Naive thymus-derived CD4-positive, alpha-beta T cell (primary cell): Measurements from ENCODE around the gene ITGA3. TPM values are rescaled to one million over a fixed set of nuclear protein-coding genes. Genes with fewer than 3 reads are reported as not detected.

ENCODE experiments used
- ATAC-seq: fragments of 150-1000 bp; cut with Tn5 transposase; 2 replicates; pipeline ENCODE4 v1.10.0; 2021; ENCODE audit warnings: mild to moderate bottlenecking, moderate library complexity
- CTCF ChIA-PET: fragments of 350-600 bp; sonication (Branson Sonifier 250); formaldehyde crosslinking; loops from one replicate; lab custom pipeline; 2021; ENCODE audit warnings: antibody characterized with exemption; lab: Charles Lee
- POLR2A ChIA-PET: fragments of 350-600 bp; sonication (Branson Sonifier 250); formaldehyde crosslinking; loops from one replicate; lab custom pipeline; 2021; ENCODE audit warnings: antibody characterized with exemption, inconsistent platforms; lab: Charles Lee
- DNase-seq, 9 donors: peaks; one replicate each; pipeline versions ENCODE4 v3.0.0 to v3.0.0-alpha.2; 2020 to 2022; ENCODE audit warnings: mixed read lengths in 1 of 9
- H3K27ac ChIP-seq: one replicate; pipeline ENCODE4 v1.7.0; 2013; ENCODE audit warnings: mild to moderate bottlenecking, low read depth, low read length, moderate library complexity
- H3K27me3 ChIP-seq, 2 donors: one replicate each; pipeline ENCODE4 v1.7.0; 2013; ENCODE audit warnings: low read length in 2 of 2, mild to moderate bottlenecking in 2 of 2, moderate library complexity in 2 of 2; ENCODE audit not compliant: control insufficient read depth in 2 of 2, insufficient read depth in 2 of 2
- H3K36me3 ChIP-seq, 3 experiments: 1 replicate in 2 of 3; 2 replicates in 1 of 3; pipeline ENCODE4 v1.7.0; 2013; ENCODE audit warnings: low read length in 3 of 3, mild to moderate bottlenecking in 3 of 3, moderate library complexity in 1 of 3; ENCODE audit not compliant: insufficient read depth in 3 of 3, control insufficient read depth in 2 of 3
- H3K4me1 ChIP-seq, 2 donors: one replicate each; pipeline ENCODE4 v1.7.0; 2013; ENCODE audit warnings: low read length in 2 of 2, mild to moderate bottlenecking in 2 of 2, moderate library complexity in 1 of 2; ENCODE audit not compliant: control insufficient read depth in 2 of 2, insufficient read depth in 2 of 2
- H3K4me3 ChIP-seq: 2 replicates; pipeline ENCODE4 v1.7.0; 2013; ENCODE audit warnings: mild to moderate bottlenecking, low read length
- H3K9me3 ChIP-seq, 3 experiments: 1 replicate in 2 of 3; 2 replicates in 1 of 3; pipeline ENCODE4 v1.7.0; 2013; ENCODE audit warnings: low read length in 3 of 3; ENCODE audit not compliant: control insufficient read depth in 2 of 3
- H3K27ac Mint-ChIP-seq, 9 donors: one replicate each; pipeline ENCODE4 v1.8.0; 2020 to 2022; ENCODE audit warnings: mixed read lengths in 9 of 9, mild to moderate bottlenecking in 8 of 9, moderate library complexity in 5 of 9, inconsistent platforms in 2 of 9
- H3K27me3 Mint-ChIP-seq, 5 donors: one replicate each; pipeline ENCODE4 v1.8.0; 2021 to 2022; ENCODE audit warnings: mixed read lengths in 5 of 5, mild to moderate bottlenecking in 1 of 5
- H3K36me3 Mint-ChIP-seq, 5 donors: one replicate each; pipeline ENCODE4 v1.8.0; 2020 to 2022; ENCODE audit warnings: mixed read lengths in 5 of 5, mild to moderate bottlenecking in 3 of 5, inconsistent platforms in 1 of 5
- H3K4me1 Mint-ChIP-seq, 7 donors: one replicate each; pipeline ENCODE4 v1.8.0; 2020 to 2022; ENCODE audit warnings: mixed read lengths in 7 of 7, mild to moderate bottlenecking in 3 of 7, inconsistent platforms in 1 of 7
- H3K4me3 Mint-ChIP-seq, 10 donors: one replicate each; pipeline ENCODE4 v1.8.0; 2020 to 2022; ENCODE audit warnings: mild to moderate bottlenecking in 10 of 10, mixed read lengths in 10 of 10, moderate library complexity in 6 of 10, inconsistent platforms in 2 of 10
- H3K9me3 Mint-ChIP-seq, 11 donors: one replicate each; pipeline ENCODE4 v1.8.0; 2020 to 2022; ENCODE audit warnings: mixed read lengths in 11 of 11, mild to moderate bottlenecking in 4 of 11, inconsistent platforms in 1 of 11, moderate library complexity in 1 of 11
- intact Hi-C, 2 donors: fragments of 100-400 bp; cut with micrococcal nuclease; formaldehyde crosslinking; loops; one replicate each; pipeline ENCODE4 v1.15.1; 2023
- polyA plus RNA-seq, 2 donors: library from polyadenylated mRNA; unstranded; fragments of 300-500 nt; fragmentation: Illumina TruSeq; gene quantifications; one replicate each; pipeline ENCODE4 v1.2.3, GENCODE V29; 2021
- total RNA-seq, 6 experiments: library from RNA in 5 of 6; stranded (reverse) in 5 of 6; gene quantifications; 1 replicate in 5 of 6; 2 replicates in 1 of 6; pipeline ENCODE4 v1.2.3 and lab custom pipeline; 2021 to 2026

ITGA3 gene
- total and polyA plus RNA-seq, 7 experiments from 2014 or later, result 1.4 to 14.6 (median 5.4) TPM

DNA sequence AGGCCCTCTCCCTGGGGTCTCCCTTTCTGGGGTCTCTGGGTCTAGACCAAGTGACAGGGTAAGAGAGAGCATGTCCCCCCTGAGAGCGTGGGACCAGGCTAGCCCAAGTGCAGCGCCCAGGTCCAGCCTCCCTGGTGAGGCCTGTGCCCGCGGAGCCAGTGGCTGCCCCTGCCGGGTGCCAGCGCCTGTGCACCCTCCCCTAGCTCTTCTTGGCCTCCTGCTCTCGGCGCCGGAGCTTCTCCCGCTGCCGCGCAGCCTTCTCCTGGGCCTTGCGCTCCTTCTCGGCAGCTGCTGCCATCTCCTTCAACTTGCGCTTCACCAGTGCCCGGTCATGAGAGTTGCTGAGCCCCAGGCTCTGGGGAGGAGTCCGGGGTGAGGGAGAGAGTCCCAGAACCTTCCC is 56.8 kb downstream of the ITGA3 start:
- DNase-seq (no peak), ATAC-seq (no peak)
- Mint-ChIP-seq H3K27me3 (peaks cover 6 to 25% (median 14%) of the 10 kb centered on the region in 5 donors), H3K4me3 (no peak overlapping the region), H3K36me3 (peaks cover 0 to 8% (median 2%) of the 10 kb centered on the region in 5 donors), H3K9me3 (peaks cover 0 to 2% (median 0%) of the 10 kb centered on the region in 11 donors), H3K27ac (no peak overlapping the region), H3K4me1 (peaks cover 7 to 18% (median 12%) of the 10 kb centered on the region in 7 donors)
- peaks cover 0 to 3% of the 10 kb centered on the region in 2 donors for H3K4me1 ChIP-seq
- POLR2A ChIA-PET, result no interaction called here
- intact Hi-C loops, result no loop called here
- peaks cover 0 to 35% (median 0%) of the 10 kb centered on the region in 3 experiments for H3K36me3 ChIP-seq
- H3K4me3 ChIP-seq, result no peak overlapping the region
- peaks cover 4 to 9% of the 10 kb centered on the region in 2 donors for H3K27me3 ChIP-seq
- H3K9me3 ChIP-seq, result no peaks in the 10 kb centered on the region
- CTCF ChIA-PET, result no interaction called here
- H3K27ac ChIP-seq, result no peak overlapping the region

DNA sequence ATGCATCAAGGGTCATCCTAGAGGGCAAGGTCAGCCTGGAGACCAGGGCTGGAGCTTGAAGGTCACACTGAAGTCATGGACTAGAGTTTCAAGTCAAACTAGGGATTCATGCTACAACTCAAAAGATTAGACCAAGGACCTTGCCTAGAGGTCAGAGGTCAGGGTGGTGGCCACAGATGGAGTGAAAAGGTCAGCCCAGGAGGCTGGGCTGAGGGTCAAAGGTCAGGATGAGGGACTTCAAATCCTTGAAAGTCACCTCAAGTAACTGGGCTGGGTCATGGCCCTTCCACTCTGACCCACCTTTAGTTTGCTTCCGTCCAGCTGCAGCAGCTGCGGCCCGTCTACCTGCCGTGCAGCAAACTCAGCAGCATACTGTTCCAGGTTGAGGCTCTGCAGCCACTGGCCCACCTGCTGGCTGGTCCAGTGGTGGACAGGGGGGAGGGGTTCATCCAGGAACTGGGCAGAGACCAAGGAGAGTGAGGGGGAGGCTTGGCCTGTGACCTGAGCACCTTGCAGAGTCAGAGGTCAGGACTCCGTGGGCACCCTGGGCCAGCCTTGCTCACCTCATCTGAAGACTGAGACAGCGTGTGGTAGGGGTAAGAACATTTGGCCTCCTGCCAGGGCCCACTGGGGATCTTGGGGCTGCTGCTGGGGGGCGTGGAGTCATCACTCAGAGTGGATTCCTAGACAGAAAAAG is 57.9 kb downstream of the ITGA3 start:
- Mint-ChIP-seq H3K9me3 (peaks cover 0 to 2% (median 0%) of the 10 kb centered on the region in 11 donors), H3K4me1 (peaks cover 7 to 18% (median 12%) of the 10 kb centered on the region in 7 donors)

GRCh38 chr17:50114401-50114800 is 58.5 kb downstream of the ITGA3 start:
- H3K27me3 Mint-ChIP-seq, result peaks cover 9 to 39% (median 21%) of the 10 kb centered on the region in 5 donors
- H3K36me3 Mint-ChIP-seq, result peaks cover 0 to under 1% (median 0%) of the 10 kb centered on the region in 5 donors
- peaks cover 0 to 2% (median 0%) of the 10 kb centered on the region in 11 donors for H3K9me3 Mint-ChIP-seq
- H3K4me1 Mint-ChIP-seq, result peaks cover 7 to 18% (median 12%) of the 10 kb centered on the region in 7 donors
- no peaks in the 10 kb centered on the region for H3K9me3 ChIP-seq
- no peak overlapping the region for H3K4me3 Mint-ChIP-seq
- H3K27ac Mint-ChIP-seq, result no peak overlapping the region
- peaks cover 0 to 4% of the 10 kb centered on the region in 2 donors for H3K4me1 ChIP-seq
- ChIA-PET CTCF (interaction anchor here (1.3 to 3.7 kb wide), 3 partner anchors 20 to 47 kb away, joined by 5 to 12 read pairs (median 8); no protein-coding TSS in a partner anchor), POLR2A (interaction anchor here (0.9 to 1.0 kb wide), 2 partner anchors 25 to 48 kb away, joined by 3 read pairs; no protein-coding TSS in a partner anchor)
- H3K27ac ChIP-seq, result no peak overlapping the region
- no peak for DNase-seq
- H3K4me3 ChIP-seq, result no peak overlapping the region
- ATAC-seq, result no peak
- H3K27me3 ChIP-seq, result peaks cover 4 to 9% of the 10 kb centered on the region in 2 donors
- H3K36me3 ChIP-seq, result peaks cover 0 to 18% (median 0%) of the 10 kb centered on the region in 3 experiments
- intact Hi-C loops, result loop anchor here in 1 of 2 donors (2.0 kb wide), 1 partner anchor 84 kb away; no protein-coding TSS in a partner anchor

More for the DNA sequence above, 57.9 kb downstream of the ITGA3 start:
- H3K4me3 ChIP-seq, result no peak overlapping the region
- no peak overlapping the region for H3K27ac ChIP-seq
- peaks cover 4 to 9% of the 10 kb centered on the region in 2 donors for H3K27me3 ChIP-seq
- H3K27ac Mint-ChIP-seq, result no peak overlapping the region
- POLR2A ChIA-PET, result no interaction called here
- ATAC-seq, result no peak
- no peaks in the 10 kb centered on the region for H3K9me3 ChIP-seq
- peaks cover 0 to 2% (median 1%) of the 10 kb centered on the region in 5 donors for H3K36me3 Mint-ChIP-seq
- H3K27me3 Mint-ChIP-seq, result peaks cover 6 to 35% (median 20%) of the 10 kb centered on the region in 5 donors
- intact Hi-C loops, result loop anchor here in 1 of 2 donors (2.0 kb wide), 1 partner anchor 85 kb away; no protein-coding TSS in a partner anchor
- DNase-seq, result no peak
- H3K4me1 ChIP-seq, result peaks cover 0 to 4% of the 10 kb centered on the region in 2 donors
- no peak overlapping the region for H3K4me3 Mint-ChIP-seq
- CTCF ChIA-PET, result interaction anchor here (3.7 kb wide), 1 partner anchor 20 kb away, joined by 12 read pairs; no protein-coding TSS in a partner anchor
- H3K36me3 ChIP-seq, result peaks cover 0 to 24% (median 0%) of the 10 kb centered on the region in 3 experiments

- Histone ChIP-seq H3K36me3 (peaks cover 0 to 13% (median 0%) of the 10 kb centered on the region in 3 experiments), H3K4me3 (no peak overlapping the region), H3K4me1 (peaks cover 0 to 4% of the 10 kb centered on the region in 2 donors), H3K9me3 (no peaks in the 10 kb centered on the region), H3K27ac (no peak overlapping the region), H3K27me3 (peaks cover 4 to 9% of the 10 kb centered on the region in 2 donors)
- Mint-ChIP-seq H3K9me3 (peaks cover 0 to 2% (median 0%) of the 10 kb centered on the region in 11 donors), H3K4me1 (peaks cover 7 to 18% (median 12%) of the 10 kb centered on the region in 7 donors), H3K27ac (peak overlapping the region in 2 of 9 donors; percentile 61 to 68), H3K36me3 (no peaks in the 10 kb centered on the region), H3K27me3 (peaks cover 14 to 44% (median 26%) of the 10 kb centered on the region in 5 donors), H3K4me3 (peak overlapping the region in 2 of 10 donors; percentile 5 to 32)
- intact Hi-C loops, result loop anchor here in 1 of 2 donors (1.0 to 2.0 kb wide), 2 partner anchors 46 to 84 kb away; no protein-coding TSS in a partner anchor
- DNase-seq, result peak in 6 of 9 donors; percentile 35 to 47 (median 41)
- ChIA-PET POLR2A (interaction anchor here (0.9 to 1.0 kb wide), 2 partner anchors 24 to 47 kb away, joined by 3 read pairs; no protein-coding TSS in a partner anchor), CTCF (interaction anchor here (0.6 to 3.7 kb wide), 4 partner anchors 21 to 763 kb away, joined by 4 to 12 read pairs (median 6); no protein-coding TSS in a partner anchor)
- ATAC-seq, result peak; percentile 48
Measured at GRCh38 chr17:50114849-50115357, 59.0 kb downstream of the ITGA3 start.

- Mint-ChIP-seq H3K9me3 (peaks cover 0 to 3% (median 0%) of the 10 kb centered on the region in 11 donors), H3K27me3 (peaks cover 16 to 53% (median 31%) of the 10 kb centered on the region in 5 donors), H3K4me3 (no peak overlapping the region), H3K4me1 (peaks cover 7 to 18% (median 12%) of the 10 kb centered on the region in 7 donors), H3K36me3 (no peaks in the 10 kb centered on the region), H3K27ac (no peak overlapping the region)
- ChIA-PET CTCF (interaction anchor here (0.6 to 3.7 kb wide), 4 partner anchors 22 to 764 kb away, joined by 4 to 12 read pairs (median 6); no protein-coding TSS in a partner anchor), POLR2A (interaction anchor here (1.2 kb wide), 1 partner anchor 32 kb away, joined by 3 read pairs; no protein-coding TSS in a partner anchor)
- DNase-seq (no peak), ATAC-seq (no peak)
- H3K27ac ChIP-seq, result no peak overlapping the region
- no peak overlapping the region for H3K4me3 ChIP-seq
- peaks cover 0 to 4% (median 0%) of the 10 kb centered on the region in 3 experiments for H3K36me3 ChIP-seq
- no peaks in the 10 kb centered on the region for H3K9me3 ChIP-seq
- H3K4me1 ChIP-seq, result peaks cover 0 to 4% of the 10 kb centered on the region in 2 donors
- H3K27me3 ChIP-seq, result peaks cover 4 to 9% of the 10 kb centered on the region in 2 donors
- intact Hi-C loops, result loop anchor here in 1 of 2 donors (1.0 to 2.0 kb wide), 2 partner anchors 46 to 83 kb away; no protein-coding TSS in a partner anchor
Measured at GRCh38 chr17:50115756-50116155, 59.8 kb downstream of the ITGA3 start.
